GM13976 (cell line): Measurements from ENCODE around the gene MYO1D.
A peak's percentile ranks its signal among the peaks of the same experiment; 100 is the strongest.

ENCODE experiments used
- DNase-seq: peaks from one replicate; pipeline ENCODE4 v3.0.0; 2012; ENCODE audit warnings: low spot score
- CTCF ChIP-seq: IDR thresholded peaks from 2 replicates; pipeline ENCODE4 v1.5.1; 2012; ENCODE audit warnings: borderline replicate concordance, mild to moderate bottlenecking; ENCODE audit not compliant: insufficient read depth; ENCODE audit errors: extremely low read depth, missing control alignments, control extremely low read depth
- in situ Hi-C: fragments of 300-500 bp; cut with MboI; formaldehyde crosslinking; loops from one replicate; pipeline ENCODE4 v1.12.0; 2022; ENCODE audit warnings: low sequenced_read_pairs, mixed read lengths, inconsistent platforms; ENCODE audit not compliant: unreplicated experiment

Gene MYO1D

GRCh38 chr17:32862940-32863339 lies 14.0 kb downstream of the MYO1D start:
- in situ Hi-C loops: no loop called here

DNA sequence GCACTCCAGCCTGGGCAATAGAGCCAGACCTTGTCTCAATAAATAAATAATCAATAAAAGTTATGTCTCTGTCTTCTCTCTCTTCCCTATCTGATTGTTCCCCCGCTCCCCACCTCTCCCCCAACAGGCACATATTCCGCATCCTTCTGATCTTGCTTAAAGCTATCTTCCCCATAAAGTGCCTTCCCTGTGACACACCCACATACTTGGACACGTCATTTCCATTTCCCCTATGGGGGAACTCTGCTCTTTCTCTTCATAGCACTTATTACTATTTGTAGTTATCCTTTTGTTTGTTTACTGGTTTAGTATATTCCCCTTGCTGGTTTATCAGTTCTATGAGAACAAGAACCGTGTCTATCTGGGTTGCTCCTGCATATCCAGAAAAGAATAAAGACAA lies 14.9 kb downstream of the MYO1D start:
- in situ Hi-C loops: no loop called here
- TF ChIP-seq CTCF: no peak
- DNase-seq: no peak

More at GRCh38 chr17:32862940-32863339, 14.0 kb downstream of the MYO1D start:
- no peak for TF ChIP-seq CTCF
- DNase-seq: no peak

GRCh38 chr17:32859857-32860525 lies 16.9 kb downstream of the MYO1D start:
- in situ Hi-C loops: no loop called here
- peak; percentile 49 for DNase-seq
- TF ChIP-seq CTCF: no peak

- no peak for TF ChIP-seq CTCF
- no peak for DNase-seq
- in situ Hi-C loops: no loop called here
Observed at GRCh38 chr17:32855620-32856019, 21.3 kb downstream of the MYO1D start.

- no peak for TF ChIP-seq CTCF
- in situ Hi-C loops: no loop called here
- DNase-seq: no peak
Observed at GRCh38 chr17:32854832-32855389, 22.0 kb downstream of the MYO1D start.

- no peak for DNase-seq
- no peak for TF ChIP-seq CTCF
- in situ Hi-C loops: no loop called here
Observed at GRCh38 chr17:32854207-32854606, 22.7 kb downstream of the MYO1D start.
